Keratinocyte (primary cell): ENCODE data around the gene IFNA6. TPM values are rescaled to one million over a fixed set of nuclear protein-coding genes. Genes with fewer than 3 reads are reported as not detected.

Experiments
- DNase-seq: peaks from one replicate; pipeline ENCODE4 v3.0.0-alpha.2; 2011; ENCODE audit warnings: low read depth, missing footprints, low spot score
- FAIRE-seq: peaks from 2 replicates; lab custom pipeline; 2011; peaks lifted over from hg19 to GRCh38; lab: Jason Lieb, UNC
- H2AFZ ChIP-seq: 2 replicates; pipeline ENCODE4 v1.6.0; 2012; ENCODE audit warnings: low read length, control low read depth, inconsistent platforms; ENCODE audit not compliant: control insufficient read depth
- H3K27ac ChIP-seq: 2 replicates; pipeline ENCODE4 v1.5.1; 2011; ENCODE audit warnings: low read length; ENCODE audit not compliant: control insufficient read depth, insufficient read depth
- H3K27me3 ChIP-seq: 3 replicates; pipeline ENCODE4 v1.6.0; 2011; ENCODE audit warnings: low read length; ENCODE audit not compliant: control insufficient read depth, insufficient read depth; ENCODE audit errors: extremely low read depth
- H3K36me3 ChIP-seq, 2 experiments: 2 replicates in 1 of 2; 3 replicates in 1 of 2; pipeline ENCODE4 v1.5.1; 2011; ENCODE audit warnings: low read length in 2 of 2, mild to moderate bottlenecking in 1 of 2; ENCODE audit not compliant: control insufficient read depth in 2 of 2, insufficient read depth in 2 of 2; ENCODE audit errors: extremely low read depth in 1 of 2
- H3K4me1 ChIP-seq: 3 replicates; pipeline ENCODE4 v1.5.1; 2011; ENCODE audit warnings: low read length; ENCODE audit not compliant: control insufficient read depth, insufficient read depth; ENCODE audit errors: extremely low read depth
- H3K4me2 ChIP-seq: 3 replicates; pipeline ENCODE4 v1.6.0; 2011; ENCODE audit warnings: low read depth, low read length; ENCODE audit not compliant: control insufficient read depth, insufficient read depth; ENCODE audit errors: extremely low read depth
- H3K4me3 ChIP-seq, 3 experiments: fragments of 200-600 bp in 1 of 3; sonication (generic) in 1 of 3; 2 replicates in 2 of 3; 3 replicates in 1 of 3; pipeline ENCODE4 v1.5.1; 2011 to 2016; ENCODE audit warnings: low read length in 3 of 3, mild to moderate bottlenecking in 3 of 3, control low read depth in 2 of 3, inconsistent platforms in 1 of 3, low read depth in 1 of 3, mixed read lengths in 1 of 3, mixed run types in 1 of 3, moderate library complexity in 1 of 3; ENCODE audit not compliant: control insufficient read depth in 2 of 3, insufficient read depth in 2 of 3; ENCODE audit errors: extremely low read depth in 1 of 3
- H3K79me2 ChIP-seq: 2 replicates; pipeline ENCODE4 v1.6.0; 2012; ENCODE audit warnings: low read length; ENCODE audit not compliant: control insufficient read depth, insufficient read depth
- H3K9ac ChIP-seq: 3 replicates; pipeline ENCODE4 v1.6.0; 2011; ENCODE audit warnings: low read length; ENCODE audit not compliant: control insufficient read depth, insufficient read depth; ENCODE audit errors: extremely low read depth
- H3K9me1 ChIP-seq: 3 replicates; pipeline ENCODE4 v1.6.0; 2011; ENCODE audit warnings: low read length; ENCODE audit not compliant: control insufficient read depth, insufficient read depth; ENCODE audit errors: extremely low read depth
- H3K9me3 ChIP-seq: 2 replicates; pipeline ENCODE4 v1.5.1; 2012; ENCODE audit warnings: low read depth, low read length; ENCODE audit not compliant: control insufficient read depth
- H4K20me1 ChIP-seq: 3 replicates; pipeline ENCODE4 v1.6.0; 2011; ENCODE audit warnings: low read length; ENCODE audit not compliant: control insufficient read depth, insufficient read depth; ENCODE audit errors: extremely low read depth
- EZH2 ChIP-seq: IDR thresholded peaks from one replicate; pipeline ENCODE4 v1.6.1; 2012; ENCODE audit warnings: inconsistent platforms, mild to moderate bottlenecking, low read length, moderate library complexity
- dilution Hi-C: fragments of 300-500 bp; cut with MboI; formaldehyde crosslinking; loops from one replicate; pipeline ENCODE4 v1.7.0; 2020; ENCODE audit warnings: low sequenced_read_pairs; ENCODE audit not compliant: extremely low pct_ligation_motif_present
- polyA plus RNA-seq, 5 experiments: library from polyadenylated mRNA; depleted of rRNA in 3 of 5; stranded (reverse) in 3 of 5; stranded (forward) in 1 of 5; unstranded in 1 of 5; fragments of >200 nt; gene quantifications; 1 replicate in 1 of 5; 2 replicates in 3 of 5; 3 replicates in 1 of 5; pipeline versions ENCODE4 v1.2.1 to v1.2.3, GENCODE V29; 2011 to 2012; ENCODE audit warnings: missing spikeins in 2 of 5, low read depth in 1 of 5, low replicate concordance in 1 of 5
- TF ChIP-seq, protein P1 (sequence below), 3 experiments: IDR thresholded peaks in 1 of 3; conservative IDR thresholded peaks in 1 of 3; optimal IDR thresholded peaks in 1 of 3; 2 replicates in 2 of 3; 3 replicates in 1 of 3; pipeline versions ENCODE3 to v1.5.1; 2011; ENCODE audit warnings: low read length in 3 of 3, mild to moderate bottlenecking in 3 of 3, moderate library complexity in 2 of 3, control low read depth in 1 of 3, inconsistent platforms in 1 of 3; ENCODE audit not compliant: insufficient read depth in 2 of 3; ENCODE audit errors: extremely low read depth in 1 of 3

The IFNA6 gene
- polyA plus RNA-seq, 1 donor (not counting 4 experiments of a cell fraction or from before 2014, with no cell fraction given): not detected

DNA sequence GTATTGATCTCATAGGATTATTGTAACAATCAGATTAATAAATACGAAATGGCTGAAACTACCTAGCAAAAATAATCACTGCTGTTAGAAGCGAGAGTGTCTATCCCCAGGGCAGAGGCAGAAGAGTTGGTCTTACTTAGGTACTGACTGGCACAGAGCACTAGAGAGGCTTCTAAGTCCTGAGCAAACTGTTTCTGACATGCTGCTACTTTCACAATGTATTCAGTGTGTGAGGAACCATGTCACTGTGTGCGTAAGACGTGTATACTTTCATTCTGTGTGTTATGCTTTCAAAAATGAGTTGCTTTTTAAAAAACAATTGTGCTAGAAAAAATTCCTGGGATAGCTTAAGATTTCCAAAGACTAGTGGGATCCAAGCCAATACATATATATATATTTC, 10.0 kb downstream of the IFNA6 start:
- no peak for DNase-seq
- dilution Hi-C loops: no loop called here

DNA sequence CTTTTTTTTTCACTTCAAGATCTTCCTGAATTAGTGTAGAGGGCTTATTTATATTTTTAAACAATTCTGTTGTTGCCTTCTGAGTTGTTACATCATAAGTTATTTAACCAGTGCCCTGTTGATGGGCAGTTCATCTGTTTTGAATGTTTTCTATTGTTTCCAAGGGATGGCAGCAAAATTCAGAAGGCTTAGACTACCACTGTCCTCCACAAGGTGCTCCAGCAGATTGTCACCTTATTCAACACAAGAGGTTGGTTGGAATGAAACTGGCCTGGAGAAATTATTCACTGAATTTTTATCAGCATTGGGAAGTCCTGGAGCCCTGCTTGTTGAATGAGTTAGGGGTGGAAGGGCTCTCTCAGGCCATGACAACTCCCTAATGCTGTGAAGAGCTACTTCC, 14.2 kb downstream of the IFNA6 start:
- H3K9ac ChIP-seq: no peak overlapping the region
- H3K9me3 ChIP-seq: no peaks in the 10 kb centered on the region
- peaks cover 17% of the 10 kb centered on the region for H3K4me1 ChIP-seq
- no peak overlapping the region for H3K27ac ChIP-seq
- no peak for TF ChIP-seq EZH2
- TF ChIP-seq, protein P1, sequence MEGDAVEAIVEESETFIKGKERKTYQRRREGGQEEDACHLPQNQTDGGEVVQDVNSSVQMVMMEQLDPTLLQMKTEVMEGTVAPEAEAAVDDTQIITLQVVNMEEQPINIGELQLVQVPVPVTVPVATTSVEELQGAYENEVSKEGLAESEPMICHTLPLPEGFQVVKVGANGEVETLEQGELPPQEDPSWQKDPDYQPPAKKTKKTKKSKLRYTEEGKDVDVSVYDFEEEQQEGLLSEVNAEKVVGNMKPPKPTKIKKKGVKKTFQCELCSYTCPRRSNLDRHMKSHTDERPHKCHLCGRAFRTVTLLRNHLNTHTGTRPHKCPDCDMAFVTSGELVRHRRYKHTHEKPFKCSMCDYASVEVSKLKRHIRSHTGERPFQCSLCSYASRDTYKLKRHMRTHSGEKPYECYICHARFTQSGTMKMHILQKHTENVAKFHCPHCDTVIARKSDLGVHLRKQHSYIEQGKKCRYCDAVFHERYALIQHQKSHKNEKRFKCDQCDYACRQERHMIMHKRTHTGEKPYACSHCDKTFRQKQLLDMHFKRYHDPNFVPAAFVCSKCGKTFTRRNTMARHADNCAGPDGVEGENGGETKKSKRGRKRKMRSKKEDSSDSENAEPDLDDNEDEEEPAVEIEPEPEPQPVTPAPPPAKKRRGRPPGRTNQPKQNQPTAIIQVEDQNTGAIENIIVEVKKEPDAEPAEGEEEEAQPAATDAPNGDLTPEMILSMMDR (optimal IDR thresholded peaks at IDR 0.05 in 1 of 3, IDR thresholded peaks at IDR 0.05 in 1 of 3, conservative IDR thresholded peaks at IDR 0.05 in 1 of 3; ENCODE audit: extremely low read depth in 1 of 3, insufficient read depth in 2 of 3, low read length in 3 of 3): no peak
- H3K27me3 ChIP-seq: no peaks in the 10 kb centered on the region
- H3K36me3 ChIP-seq: peaks cover 0 to 7% of the 10 kb centered on the region in 2 experiments
- H4K20me1 ChIP-seq: no peaks in the 10 kb centered on the region
- H3K4me3 ChIP-seq: no peak overlapping the region
- FAIRE-seq (no peak), DNase-seq (no peak)
- H3K4me2 ChIP-seq: no peak overlapping the region
- H3K9me1 ChIP-seq: no peaks in the 10 kb centered on the region
- H2AFZ ChIP-seq: no peak overlapping the region
- dilution Hi-C loops: no loop called here
- H3K79me2 ChIP-seq: peaks cover 36% of the 10 kb centered on the region

More for the DNA sequence above, 10.0 kb downstream of the IFNA6 start:
- TF ChIP-seq, protein P1 (optimal IDR thresholded peaks at IDR 0.05 in 1 of 3, IDR thresholded peaks at IDR 0.05 in 1 of 3, conservative IDR thresholded peaks at IDR 0.05 in 1 of 3; ENCODE audit: extremely low read depth in 1 of 3, insufficient read depth in 2 of 3, low read length in 3 of 3): no peak
- TF ChIP-seq EZH2: no peak
- no peak overlapping the region for H3K27ac ChIP-seq
- no peak overlapping the region for H3K4me3 ChIP-seq
- H3K4me2 ChIP-seq: no peak overlapping the region
- no peak overlapping the region for H2AFZ ChIP-seq
- no peaks in the 10 kb centered on the region for H3K79me2 ChIP-seq
- H3K4me1 ChIP-seq: no peaks in the 10 kb centered on the region
- H3K9me3 ChIP-seq: no peaks in the 10 kb centered on the region
- H4K20me1 ChIP-seq: no peaks in the 10 kb centered on the region
- H3K9ac ChIP-seq: no peak overlapping the region
- H3K9me1 ChIP-seq: no peaks in the 10 kb centered on the region
- H3K36me3 ChIP-seq: no peaks in the 10 kb centered on the region
- H3K27me3 ChIP-seq: no peaks in the 10 kb centered on the region
- no peak for FAIRE-seq
